Measurements from ENCODE around the gene SRRT. TPM values are rescaled to one million over a fixed set of nuclear protein-coding genes. Genes with fewer than 3 reads are reported as not detected.
"Not testable (repeated sequence)": the region's sequence is repeated elsewhere in the genome, so short reads cannot be mapped to it uniquely, and the experiment has no call there.

SRRT gene
- total RNA-seq, 2 donors from 2014 or later, result 105 to 182 TPM

DNA sequence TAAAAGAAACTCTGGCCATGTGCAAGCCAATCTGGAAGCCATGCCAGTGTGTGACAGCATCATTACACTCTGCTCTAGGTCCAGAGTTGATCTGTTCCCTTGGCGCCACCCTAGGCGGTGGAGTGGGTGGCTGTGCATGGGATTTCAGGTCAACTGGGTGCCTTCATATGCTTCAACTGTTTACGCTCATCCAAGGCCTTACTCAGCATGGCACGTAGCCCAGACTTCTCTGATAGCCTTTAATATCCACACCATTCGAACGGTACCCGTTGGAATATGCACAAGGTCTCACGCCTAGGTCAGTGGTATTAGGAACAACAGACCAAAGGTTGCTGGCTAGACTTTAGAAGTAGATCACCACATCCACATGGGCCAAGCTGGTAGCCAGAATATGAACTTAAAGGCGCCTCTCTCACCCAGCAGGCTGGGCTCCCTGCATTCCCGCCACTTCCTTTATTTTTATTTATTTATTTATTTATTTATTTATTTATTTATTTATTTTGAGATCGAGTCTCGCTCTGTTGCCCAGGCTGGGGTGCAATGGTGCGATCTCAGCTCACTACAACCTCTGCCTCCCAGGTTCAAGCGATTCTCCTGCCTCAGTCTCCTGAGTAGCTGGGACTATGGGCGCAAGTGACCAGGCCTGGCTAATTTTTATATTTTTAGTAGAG lies 39.4 kb downstream of the SRRT start:
- WGBS, result 90% methylated on average over 15 of the region's 15 CpGs
- Histone ChIP-seq H3K4me1 (replicated peaks) (no peaks in the 10 kb centered on the region), H3K27ac (no peak overlapping the region), H3K9me3 (no peaks in the 10 kb centered on the region), H3K27me3 (replicated peaks; ENCODE audit: insufficient read depth) (no peaks in the 10 kb centered on the region), H3K36me3 (no peaks in the 10 kb centered on the region), H3K4me3 (no peak overlapping the region)
- intact Hi-C loops (cut with DNase I), result no loop called here
- TF ChIP-seq, protein P1, sequence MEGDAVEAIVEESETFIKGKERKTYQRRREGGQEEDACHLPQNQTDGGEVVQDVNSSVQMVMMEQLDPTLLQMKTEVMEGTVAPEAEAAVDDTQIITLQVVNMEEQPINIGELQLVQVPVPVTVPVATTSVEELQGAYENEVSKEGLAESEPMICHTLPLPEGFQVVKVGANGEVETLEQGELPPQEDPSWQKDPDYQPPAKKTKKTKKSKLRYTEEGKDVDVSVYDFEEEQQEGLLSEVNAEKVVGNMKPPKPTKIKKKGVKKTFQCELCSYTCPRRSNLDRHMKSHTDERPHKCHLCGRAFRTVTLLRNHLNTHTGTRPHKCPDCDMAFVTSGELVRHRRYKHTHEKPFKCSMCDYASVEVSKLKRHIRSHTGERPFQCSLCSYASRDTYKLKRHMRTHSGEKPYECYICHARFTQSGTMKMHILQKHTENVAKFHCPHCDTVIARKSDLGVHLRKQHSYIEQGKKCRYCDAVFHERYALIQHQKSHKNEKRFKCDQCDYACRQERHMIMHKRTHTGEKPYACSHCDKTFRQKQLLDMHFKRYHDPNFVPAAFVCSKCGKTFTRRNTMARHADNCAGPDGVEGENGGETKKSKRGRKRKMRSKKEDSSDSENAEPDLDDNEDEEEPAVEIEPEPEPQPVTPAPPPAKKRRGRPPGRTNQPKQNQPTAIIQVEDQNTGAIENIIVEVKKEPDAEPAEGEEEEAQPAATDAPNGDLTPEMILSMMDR (IDR thresholded peaks at IDR 0.05), result no peak
- TF ChIP-seq POLR2AphosphoS5 (IDR thresholded peaks at IDR 0.05) (no peak), POLR2A (IDR thresholded peaks at IDR 0.05) (no peak)
- DNase-seq (ENCODE audit: low spot score), result no peak

DNA sequence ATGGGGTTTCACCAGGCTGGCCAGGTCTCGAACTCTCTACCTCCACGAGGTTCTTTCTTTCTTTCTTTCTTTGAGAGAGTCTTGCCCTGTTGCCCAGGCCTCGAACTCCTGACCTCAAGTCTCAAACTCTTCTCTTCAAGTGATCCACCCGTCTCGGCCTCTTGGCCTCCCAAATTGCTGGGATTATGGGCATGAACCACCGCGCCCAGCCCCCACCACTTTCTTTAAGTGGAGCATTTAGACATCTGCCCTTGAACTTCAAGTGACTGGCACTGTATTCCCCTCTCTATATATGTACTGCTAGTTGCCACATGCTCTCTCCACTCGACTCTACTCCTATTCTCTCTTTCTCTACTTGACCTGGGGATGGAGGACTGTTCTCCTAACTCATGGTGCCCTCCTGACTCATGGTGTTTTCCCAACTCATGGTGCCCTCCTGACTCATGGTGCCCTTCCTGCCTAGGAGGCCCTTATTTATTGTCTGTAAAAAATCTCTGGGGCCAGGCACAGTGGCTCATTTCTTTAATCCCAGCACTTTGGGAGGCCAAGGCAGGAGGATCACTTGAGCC lies 40.1 kb downstream of the SRRT start:
- intact Hi-C loops (cut with DNase I), result no loop called here

DNA sequence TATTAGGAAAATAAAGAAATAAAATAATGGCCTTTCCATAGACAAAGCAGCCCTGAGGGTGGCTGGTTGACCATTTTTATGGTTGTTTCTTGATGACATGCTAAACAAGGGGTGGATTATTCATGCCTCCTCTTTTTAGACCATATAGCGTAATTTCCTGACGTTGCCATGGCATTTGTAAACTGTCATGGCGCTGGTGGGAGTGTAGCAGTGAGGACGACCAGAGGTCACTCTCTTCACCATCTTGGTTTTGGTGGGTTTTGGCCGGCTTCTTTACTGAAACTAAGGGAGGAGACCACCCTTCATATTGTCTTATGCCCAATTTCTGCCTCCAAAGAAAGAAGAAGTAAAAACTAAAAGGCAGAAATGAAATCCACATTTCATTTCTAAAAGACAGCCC lies 44.4 kb downstream of the SRRT start:
- intact Hi-C loops (cut with DNase I); H3K4me1 ChIP-seq (replicated peaks): not testable (repeated sequence)
- 91% methylated on average over 5 of the region's 5 CpGs for WGBS

More for the DNA sequence above, 40.1 kb downstream of the SRRT start:
- DNase-seq (ENCODE audit: low spot score), result no peak
- Histone ChIP-seq H3K4me1 (replicated peaks) (no peaks in the 10 kb centered on the region), H3K36me3 (no peaks in the 10 kb centered on the region), H3K27me3 (replicated peaks; ENCODE audit: insufficient read depth) (no peaks in the 10 kb centered on the region), H3K27ac (no peak overlapping the region), H3K9me3 (no peaks in the 10 kb centered on the region), H3K4me3 (no peak overlapping the region)
- WGBS, result 89% methylated on average over 8 of the region's 8 CpGs
- no peak for TF ChIP-seq POLR2AphosphoS5 (IDR thresholded peaks at IDR 0.05)
- TF ChIP-seq, protein P1 (IDR thresholded peaks at IDR 0.05), result no peak
- no peak for TF ChIP-seq POLR2A (IDR thresholded peaks at IDR 0.05)

DNA sequence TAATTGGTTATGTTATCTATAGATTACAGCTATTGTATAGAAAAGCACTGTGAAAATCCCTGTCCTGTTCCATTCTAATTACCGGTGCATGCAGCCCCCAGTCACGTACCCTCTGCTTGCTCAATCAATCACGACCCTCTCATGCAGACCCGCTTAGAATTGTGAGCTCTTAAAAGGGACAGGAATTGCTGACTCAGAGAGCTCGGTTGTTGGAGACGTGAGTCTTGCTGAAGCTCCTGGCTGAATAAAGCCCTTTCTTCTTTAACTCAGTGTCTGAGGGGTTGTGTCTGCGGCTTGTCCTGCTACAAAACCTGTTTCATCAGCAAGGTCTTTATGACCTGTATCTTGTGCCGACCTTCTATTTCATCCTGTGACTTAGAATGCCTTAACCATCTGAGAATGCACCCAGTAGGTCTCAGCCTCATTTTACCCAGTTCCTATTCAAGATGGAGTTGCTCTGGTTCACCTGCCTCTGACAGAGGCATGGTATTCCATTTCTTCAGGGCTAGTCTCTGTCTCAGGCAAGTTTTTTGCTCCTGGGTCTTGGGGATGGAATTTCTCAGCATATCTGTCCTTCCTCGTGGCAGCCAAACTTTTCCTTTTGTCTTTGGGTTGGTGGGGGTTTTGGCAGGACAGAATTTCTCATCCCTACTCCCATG lies 45.0 kb downstream of the SRRT start:
- H3K9me3 ChIP-seq; H3K36me3 ChIP-seq; DNase-seq (ENCODE audit: low spot score); H3K4me1 ChIP-seq (replicated peaks); H3K27me3 ChIP-seq (replicated peaks; ENCODE audit: insufficient read depth); H3K27ac ChIP-seq; H3K4me3 ChIP-seq; intact Hi-C loops (cut with DNase I): not testable (repeated sequence)
- WGBS, result 76% methylated on average over 9 of the region's 9 CpGs

More for the DNA sequence above, 44.4 kb downstream of the SRRT start:
- H3K9me3 ChIP-seq; H3K27ac ChIP-seq; H3K4me3 ChIP-seq; DNase-seq (ENCODE audit: low spot score); H3K27me3 ChIP-seq (replicated peaks; ENCODE audit: insufficient read depth); H3K36me3 ChIP-seq: not testable (repeated sequence)

DNA sequence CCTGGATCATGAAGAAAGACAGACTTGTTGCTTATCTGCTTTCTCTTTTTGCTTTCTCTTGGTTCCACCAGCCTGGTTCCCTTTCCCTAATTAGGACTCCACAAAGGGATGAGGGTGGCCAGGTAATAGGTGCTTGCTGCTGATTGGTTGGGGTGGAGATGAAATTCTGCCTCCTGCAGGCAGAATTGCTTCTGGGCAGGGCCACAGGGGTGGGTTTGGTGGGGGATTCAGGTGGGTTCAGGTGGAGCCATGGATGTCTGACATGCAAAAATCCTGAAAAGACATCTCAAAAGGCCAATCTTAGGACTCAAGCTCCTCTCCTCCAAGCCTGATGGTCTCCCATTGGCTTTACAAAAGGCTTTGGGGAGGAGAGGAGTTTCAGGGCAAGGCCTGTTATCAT lies 46.1 kb downstream of the SRRT start:
- H3K9me3 ChIP-seq, result no peaks in the 10 kb centered on the region
- H3K27me3 ChIP-seq (replicated peaks; ENCODE audit: insufficient read depth), result no peaks in the 10 kb centered on the region
- H3K4me3 ChIP-seq, result no peak overlapping the region
- intact Hi-C loops (cut with DNase I), result no loop called here
- H3K4me1 ChIP-seq (replicated peaks), result no peaks in the 10 kb centered on the region
- H3K36me3 ChIP-seq, result no peaks in the 10 kb centered on the region
- no peak for DNase-seq (ENCODE audit: low spot score)
- TF ChIP-seq, protein P1 (IDR thresholded peaks at IDR 0.05), result no peak
- TF ChIP-seq POLR2A (IDR thresholded peaks at IDR 0.05) (no peak), POLR2AphosphoS5 (IDR thresholded peaks at IDR 0.05) (no peak)
- no peak overlapping the region for H3K27ac ChIP-seq

DNA sequence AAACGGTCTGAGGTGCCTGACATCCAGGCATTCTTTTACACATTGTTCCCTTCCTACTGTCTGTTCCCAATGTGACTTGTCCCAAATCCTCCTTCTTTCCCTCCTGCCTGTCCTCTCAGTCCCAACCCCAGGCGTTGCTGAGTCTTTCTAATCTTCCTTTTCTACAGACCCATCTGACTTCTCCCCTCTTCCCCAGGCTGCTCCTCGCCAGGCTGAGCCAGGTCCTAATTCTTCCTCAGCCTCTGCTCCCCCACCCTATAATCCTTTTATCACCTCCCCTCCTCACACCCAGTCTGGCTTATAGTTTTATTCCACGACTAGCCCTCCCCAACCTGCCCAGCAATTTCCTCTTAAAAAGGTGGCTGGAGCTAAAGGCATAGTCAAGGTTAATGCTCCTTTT lies 48.7 kb downstream of the SRRT start:
- H3K4me3 ChIP-seq; intact Hi-C loops (cut with DNase I); H3K9me3 ChIP-seq; H3K36me3 ChIP-seq; H3K27ac ChIP-seq; H3K4me1 ChIP-seq (replicated peaks); H3K27me3 ChIP-seq (replicated peaks; ENCODE audit: insufficient read depth); DNase-seq (ENCODE audit: low spot score): not testable (repeated sequence)
- WGBS, result 58% methylated on average over 4 of the region's 4 CpGs

Measured in prostate gland (tissue), 2 donors.